K562 (cell line): Measurements from ENCODE around the gene TLL1. TPM values are rescaled to one million over a fixed set of nuclear protein-coding genes. Genes with fewer than 3 reads are reported as not detected.
A peak's percentile ranks its signal among the peaks of the same experiment; 100 is the strongest.

Experiments used
- ATAC-seq: fragments of 200-7000 bp; cut with Tn5 transposase; 3 replicates; pipeline ENCODE4 v1.9.1; 2020; ENCODE audit warnings: moderate library complexity
- BruUV-seq: library from RNA; stranded (reverse); fragments of 400-500 nt; replicated peaks from 2 replicates; lab custom pipeline; 2021; lab: Mats Ljungman, UMichigan
- CTCF ChIA-PET: fragments of 300-600 bp; formaldehyde crosslinking; extraction: SDS; loops from one replicate; lab custom pipeline; 2021; ENCODE audit warnings: low intra/inter-chr PET ratio; lab: Yijun Ruan, JAX
- POLR2A ChIA-PET: fragments of 300-600, 350-650 bp; sonication (Branson Sonifier 250); formaldehyde crosslinking; extraction: SDS; loops from one replicate; lab custom pipeline; 2021; ENCODE audit warnings: antibody characterized with exemption, inconsistent platforms; lab: Yijun Ruan, JAX
- DNase-seq, 4 experiments: peaks; one replicate each; pipeline versions ENCODE4 v3.0.0 to v3.0.0-alpha.2; 2011 to 2018; ENCODE audit warnings: low spot score in 3 of 4, mixed read lengths in 3 of 4; ENCODE audit errors: extremely low read depth in 1 of 4
- FAIRE-seq: peaks from 2 replicates; lab custom pipeline; 2011; peaks lifted over from hg19 to GRCh38; lab: Jason Lieb, UNC
- H2AFZ ChIP-seq: 2 replicates; pipeline ENCODE4 v1.6.0; 2011; ENCODE audit warnings: low read depth, low read length, control low read depth, inconsistent platforms
- H3K27ac ChIP-seq: fragments of 200-600 bp; 3 replicates; pipeline ENCODE4 v1.8.0; 2011; ENCODE audit warnings: low read depth, mild to moderate bottlenecking, control low read depth, inconsistent platforms, low read length, moderate library complexity, mixed read lengths; ENCODE audit errors: extremely low read depth
- H3K27me3 ChIP-seq, 2 experiments: fragments of 300-600 bp in 1 of 2; 2 replicates in 1 of 2; 3 replicates in 1 of 2; pipeline versions ENCODE4 v1.6.0 to v1.8.0; 2011; ENCODE audit warnings: inconsistent platforms in 2 of 2, low read length in 2 of 2, mild to moderate bottlenecking in 1 of 2, mixed read lengths in 1 of 2, moderate library complexity in 1 of 2; ENCODE audit not compliant: control insufficient read depth in 2 of 2, insufficient read depth in 2 of 2
- H3K36me3 ChIP-seq: fragments of 300-600 bp; 3 replicates; pipeline ENCODE4 v1.8.0; 2011; ENCODE audit warnings: mild to moderate bottlenecking, low read length, inconsistent platforms; ENCODE audit not compliant: control insufficient read depth, insufficient read depth
- H3K4me1 ChIP-seq, 2 experiments: fragments of 200-600 bp in 1 of 2; replicated peaks in 1 of 2; 2 replicates in 1 of 2; 3 replicates in 1 of 2; pipeline versions ENCODE4 v1.5.1 to v1.8.0; 2011; ENCODE audit warnings: inconsistent platforms in 2 of 2, low read length in 2 of 2, mild to moderate bottlenecking in 1 of 2, mixed read lengths in 1 of 2, moderate library complexity in 1 of 2; ENCODE audit not compliant: control insufficient read depth in 2 of 2, insufficient read depth in 2 of 2
- H3K4me2 ChIP-seq: 2 replicates; pipeline ENCODE4 v1.6.1; 2011; ENCODE audit warnings: low read length, control low read depth, inconsistent platforms, mixed read lengths; ENCODE audit not compliant: insufficient read depth
- H3K4me3 ChIP-seq: fragments of 200-600 bp; sonication (generic), shearing (Covaris generic); 2 replicates; pipeline ENCODE4 v1.5.1; 2016; ENCODE audit warnings: control low read depth, inconsistent platforms
- H3K79me2 ChIP-seq: fragments of 200-600 bp; 3 replicates; pipeline ENCODE4 v1.8.0; 2011; ENCODE audit warnings: low read length, inconsistent platforms; ENCODE audit not compliant: control insufficient read depth, insufficient read depth
- H3K9ac ChIP-seq, 2 experiments: 2 replicates each; pipeline versions ENCODE4 v1.6.0 to v1.6.1; 2011; ENCODE audit warnings: low read depth in 2 of 2, low read length in 2 of 2, control low read depth in 1 of 2, inconsistent platforms in 1 of 2, mild to moderate bottlenecking in 1 of 2, mixed read lengths in 1 of 2; ENCODE audit not compliant: insufficient read depth in 1 of 2
- H3K9me1 ChIP-seq: one replicate; pipeline ENCODE4 v1.6.0; 2011; ENCODE audit warnings: inconsistent platforms, mild to moderate bottlenecking, low read length, moderate library complexity; ENCODE audit not compliant: control insufficient read depth, insufficient read depth
- H3K9me3 ChIP-seq: replicated peaks from 2 replicates; pipeline ENCODE4 v1.5.1; 2011; ENCODE audit warnings: low read depth, low read length, inconsistent platforms; ENCODE audit not compliant: control insufficient read depth, insufficient read depth
- H4K20me1 ChIP-seq: replicated peaks from 2 replicates; pipeline ENCODE4 v1.6.1; 2011; ENCODE audit warnings: low read length, inconsistent platforms, mixed read lengths; ENCODE audit not compliant: control insufficient read depth, insufficient read depth
- CEBPB ChIP-seq: fragments of 450-650 bp; IDR thresholded peaks from 2 replicates; pipeline ENCODE4 v1.6.1; 2016; ENCODE audit warnings: missing genetic modification characterization, missing compliant biosample characterization
- CEBPG ChIP-seq, 3 experiments: fragments of 200-800 bp in 1 of 3; sonication (Bioruptor generic) in 1 of 3; sonication (generic) in 1 of 3; formaldehyde crosslinking in 1 of 3; IDR thresholded peaks in 2 of 3; conservative IDR thresholded peaks in 1 of 3; 2 replicates each; pipeline versions ENCODE4 v1.6.1 to v1.8.0; 2016 to 2022; ENCODE audit warnings: missing compliant biosample characterization in 2 of 3, missing genetic modification characterization in 2 of 3, mild to moderate bottlenecking in 1 of 3, missing genetic modification reagents in 1 of 3
- NFRKB ChIP-seq: fragments of 450-650 bp; IDR thresholded peaks from 2 replicates; pipeline ENCODE4 v1.6.1; 2016; ENCODE audit warnings: low read depth
- ZNF324 ChIP-seq: fragments of 250-450 bp; sonication (Bioruptor Pico); IDR thresholded peaks from 2 replicates; pipeline ENCODE4 v1.4.0; 2020; ENCODE audit warnings: mild to moderate bottlenecking
- WGBS: fragments of 100-300 bp; shearing (Covaris generic); methylation state at CpG from one replicate; pipeline ENCODE4 v1.1.6; 2016; ENCODE audit warnings: low coverage, mixed read lengths; ENCODE audit not compliant: insufficient coverage; ENCODE audit errors: missing lambda C conversion rate; 5-methylcytosine and 5-hydroxymethylcytosine counted together
- in situ Hi-C: fragments of 300-500 bp; cut with MboI; formaldehyde crosslinking; loops from 4 replicates; pipeline ENCODE4 v1.15.0; 2018; ENCODE audit warnings: inconsistent platforms, mixed read lengths
- intact Hi-C: fragments of 100-400 bp; cut with micrococcal nuclease; formaldehyde crosslinking; loops from 2 replicates; pipeline ENCODE4 v1.14.2; 2022
- polyA plus RNA-seq, 8 experiments: library from polyadenylated mRNA; depleted of rRNA in 4 of 8; stranded (reverse) in 5 of 8; unstranded in 3 of 8; fragments of >200 nt; fragmentation: Nextera tagmentation in 2 of 8; fragmentation: Illumina TruSeq in 1 of 8; extraction: Ambion mirVana in 2 of 8; extraction: Trizol in 1 of 8; gene quantifications; 2 replicates each; pipeline versions ENCODE4 v1.2.1 to v1.2.3, GENCODE V29; 2011 to 2014; ENCODE audit warnings: inconsistent platforms in 1 of 8, missing spikeins in 1 of 8
- total RNA-seq, 7 experiments: library from RNA; depleted of rRNA in 6 of 7; stranded (reverse); fragments of >200 nt in 6 of 7; fragmentation: Illumina TruSeq in 2 of 7; extraction: Trizol in 2 of 7; gene quantifications; 2 replicates each; pipeline versions ENCODE4 v1.2.1 to v1.2.3, GENCODE V29; 2011 to 2021; ENCODE audit warnings: low replicate concordance in 1 of 7
- TF ChIP-seq, protein P1 (sequence below): fragments of 250-450 bp; sonication (Bioruptor Pico); IDR thresholded peaks from 2 replicates; pipeline ENCODE4 v1.5.0; 2021

TLL1 gene
- total and polyA plus RNA-seq, 9 of the 15 experiments (the other 6 are each of a cell fraction or from before 2014, with no cell fraction given): not detected

DNA sequence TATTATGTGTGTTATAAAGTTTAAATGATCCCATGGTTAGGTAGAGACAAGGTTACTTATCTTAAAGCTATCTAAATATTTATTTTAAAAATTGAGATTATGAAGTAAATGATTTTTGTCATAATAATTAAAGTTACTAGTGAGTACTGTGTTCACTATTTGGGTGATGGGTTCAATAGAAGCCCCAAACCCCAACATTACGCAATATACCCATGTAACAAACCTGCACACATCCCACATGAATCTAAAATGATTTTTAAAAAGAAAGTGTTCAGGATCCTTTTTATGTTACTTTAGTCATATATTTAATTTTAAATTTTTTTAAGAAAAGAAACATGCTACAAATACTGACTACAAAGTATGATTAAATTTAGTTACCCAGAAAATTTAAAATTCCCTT lies 193.9 kb downstream of the TLL1 start:
- Histone ChIP-seq H3K9me3 (no peaks in the 10 kb centered on the region), H3K9me1 (no peaks in the 10 kb centered on the region), H3K4me1 (no peaks in the 10 kb centered on the region), H2AFZ (no peak overlapping the region), H3K79me2 (no peaks in the 10 kb centered on the region), H3K36me3 (no peaks in the 10 kb centered on the region), H3K4me2 (no peak overlapping the region), H3K27ac (no peak overlapping the region), H4K20me1 (no peaks in the 10 kb centered on the region), H3K9ac (no peak overlapping the region), H3K4me3 (no peak overlapping the region), H3K27me3 (no peaks in the 10 kb centered on the region)
- FAIRE-seq (no peak), DNase-seq (no peak), ATAC-seq (no peak)
- TF ChIP-seq, protein P1, sequence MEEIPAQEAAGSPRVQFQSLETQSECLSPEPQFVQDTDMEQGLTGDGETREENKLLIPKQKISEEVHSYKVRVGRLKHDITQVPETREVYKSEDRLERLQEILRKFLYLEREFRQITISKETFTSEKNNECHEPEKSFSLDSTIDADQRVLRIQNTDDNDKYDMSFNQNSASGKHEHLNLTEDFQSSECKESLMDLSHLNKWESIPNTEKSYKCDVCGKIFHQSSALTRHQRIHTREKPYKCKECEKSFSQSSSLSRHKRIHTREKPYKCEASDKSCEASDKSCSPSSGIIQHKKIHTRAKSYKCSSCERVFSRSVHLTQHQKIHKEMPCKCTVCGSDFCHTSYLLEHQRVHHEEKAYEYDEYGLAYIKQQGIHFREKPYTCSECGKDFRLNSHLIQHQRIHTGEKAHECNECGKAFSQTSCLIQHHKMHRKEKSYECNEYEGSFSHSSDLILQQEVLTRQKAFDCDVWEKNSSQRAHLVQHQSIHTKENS (CRISPR knock-in tag): no peak
- TF ChIP-seq CEBPB (tag): 0 out of 2 replicates have a peak, but pooled peaks have one; percentile 8
- no peak for TF ChIP-seq CEBPG (CRISPR knock-in tag; IDR thresholded peaks at IDR 0.05)
- TF ChIP-seq CEBPG (tag; conservative IDR thresholded peaks at IDR 0.05 in 1 of 2, IDR thresholded peaks at IDR 0.05 in 1 of 2): peak in 1 of 2 experiments; percentile 66; a peak in 2 of 4 replicates
- no peak for TF ChIP-seq NFRKB
- no peak for TF ChIP-seq ZNF324
- 0% methylated on average over 1 of the region's 1 CpG for WGBS
- CTCF ChIA-PET: no interaction called here
- no TSS peak for BruUV-seq
- intact Hi-C loops (no loop called here), in situ Hi-C loops (no loop called here)
- POLR2A ChIA-PET: no interaction called here
